Osteocyte (in vitro differentiated cells): ENCODE measurements around the gene MYL3. TPM values are rescaled to one million over a fixed set of nuclear protein-coding genes. Genes with fewer than 3 reads are reported as not detected.
"Not testable (repeated sequence)": the region's sequence is repeated elsewhere in the genome, so short reads cannot be mapped to it uniquely, and the experiment has no call there.

Experiments
- DNase-seq: peaks from one replicate; pipeline ENCODE4 v3.0.0; 2021; ENCODE audit warnings: mixed read lengths; ENCODE audit not compliant: unreplicated experiment; ENCODE audit errors: extremely low spot score
- H3K27ac Mint-ChIP-seq: one replicate; pipeline ENCODE4 v1.8.0; 2021; ENCODE audit warnings: mild to moderate bottlenecking, mixed read lengths; ENCODE audit not compliant: unreplicated experiment
- H3K27me3 Mint-ChIP-seq: one replicate; pipeline ENCODE4 v1.8.0; 2021; ENCODE audit warnings: mixed read lengths; ENCODE audit not compliant: unreplicated experiment
- H3K36me3 Mint-ChIP-seq: one replicate; pipeline ENCODE4 v1.8.0; 2021; ENCODE audit warnings: mixed read lengths; ENCODE audit not compliant: unreplicated experiment
- H3K4me1 Mint-ChIP-seq: one replicate; pipeline ENCODE4 v1.8.0; 2021; ENCODE audit warnings: mixed read lengths; ENCODE audit not compliant: unreplicated experiment
- H3K4me3 Mint-ChIP-seq: one replicate; pipeline ENCODE4 v1.8.0; 2021; ENCODE audit warnings: mild to moderate bottlenecking, moderate library complexity, mixed read lengths; ENCODE audit not compliant: unreplicated experiment
- H3K9me3 Mint-ChIP-seq: one replicate; pipeline ENCODE4 v1.8.0; 2021; ENCODE audit warnings: mixed read lengths; ENCODE audit not compliant: unreplicated experiment
- CTCF ChIP-seq: fragments of 200-600 bp; sonication (generic); IDR thresholded peaks from 2 replicates; pipeline ENCODE4 v1.5.0; 2021; ENCODE audit warnings: antibody characterized with exemption, mild to moderate bottlenecking, moderate library complexity
- long read RNA-seq: library from polyadenylated mRNA; unstranded; transcript quantifications from one replicate; pipeline ENCODE4 v2.0.0, GENCODE V29; 2021
- total RNA-seq: library from RNA; stranded (reverse); gene quantifications from 2 replicates; pipeline ENCODE4 v1.2.1, GENCODE V29; 2021

MYL3 gene
- total RNA-seq, result 1.6 and 3.0 TPM in 2 replicates
- long read RNA-seq, partial matches to known transcripts, result 0 of 7 reads
- long read RNA-seq, other reads (novel, unspliced or antisense), result 7 of 7 reads

- Mint-ChIP-seq H3K36me3 (no peaks in the 10 kb centered on the region), H3K4me1 (peaks cover 4% of the 10 kb centered on the region), H3K27ac (no peak within 1 kb of the TSS), H3K9me3 (no peaks in the 10 kb centered on the region), H3K4me3 (no peak within 1 kb of the TSS), H3K27me3 (peaks cover 13% of the 10 kb centered on the region)
- no peak for TF ChIP-seq CTCF
- DNase-seq, result no peak
Measured at GRCh38 chr3:46863261-46863782, at the start of gene MYL3. TSS of gene MYL3 (minus strand) at chr3:46863444. CDS start at chr3:46863390, 54 bp downstream.

- Mint-ChIP-seq H3K9me3 (peaks cover 4% of the 10 kb centered on the region), H3K27me3 (no peaks in the 10 kb centered on the region), H3K4me3 (no peak overlapping the region), H3K4me1 (peaks cover 15% of the 10 kb centered on the region), H3K27ac (no peak overlapping the region), H3K36me3 (peaks cover 18% of the 10 kb centered on the region)
- TF ChIP-seq CTCF, result no peak
- DNase-seq, result no peak
Measured at GRCh38 chr3:46912986-46913385, 49.7 kb upstream of the MYL3 start.

GRCh38 chr3:46910914-46911313 is 47.7 kb upstream of the MYL3 start:
- H3K4me1 Mint-ChIP-seq, result peaks cover 15% of the 10 kb centered on the region
- not testable (repeated sequence) for H3K9me3 Mint-ChIP-seq, H3K27me3 Mint-ChIP-seq, H3K4me3 Mint-ChIP-seq, H3K27ac Mint-ChIP-seq, DNase-seq, H3K36me3 Mint-ChIP-seq

GRCh38 chr3:46910166-46910760 is 47.0 kb upstream of the MYL3 start:
- no peaks in the 10 kb centered on the region for H3K9me3 Mint-ChIP-seq
- DNase-seq, result no peak
- no peaks in the 10 kb centered on the region for H3K27me3 Mint-ChIP-seq
- H3K27ac Mint-ChIP-seq, result no peak overlapping the region
- TF ChIP-seq CTCF, result no peak
- H3K4me3 Mint-ChIP-seq, result no peak overlapping the region
- no peaks in the 10 kb centered on the region for H3K36me3 Mint-ChIP-seq
- H3K4me1 Mint-ChIP-seq, result peaks cover 15% of the 10 kb centered on the region

GRCh38 chr3:46909535-46910161 is 46.4 kb upstream of the MYL3 start:
- no peak overlapping the region for H3K4me3 Mint-ChIP-seq
- DNase-seq, result peak; percentile 95

More at GRCh38 chr3:46909535-46910161, 46.4 kb upstream of the MYL3 start:
- H3K36me3 Mint-ChIP-seq, result no peaks in the 10 kb centered on the region
- H3K9me3 Mint-ChIP-seq, result no peaks in the 10 kb centered on the region
- peak; percentile 90 for TF ChIP-seq CTCF
- H3K4me1 Mint-ChIP-seq, result peaks cover 15% of the 10 kb centered on the region
- H3K27ac Mint-ChIP-seq, result no peak overlapping the region
- no peaks in the 10 kb centered on the region for H3K27me3 Mint-ChIP-seq
